Stimulated activated CD4-positive, alpha-beta T cell treated with anti-CD3 and anti-CD28 coated beads, Interleukin-4, amount 100 ng/mL, for 4 hours (primary cell): ENCODE data around the gene SUSD4.

Experiments used
- DNase-seq, 2 experiments: peaks; one replicate each; pipeline ENCODE4 v3.0.0-alpha.2; 2020

Gene SUSD4

DNA sequence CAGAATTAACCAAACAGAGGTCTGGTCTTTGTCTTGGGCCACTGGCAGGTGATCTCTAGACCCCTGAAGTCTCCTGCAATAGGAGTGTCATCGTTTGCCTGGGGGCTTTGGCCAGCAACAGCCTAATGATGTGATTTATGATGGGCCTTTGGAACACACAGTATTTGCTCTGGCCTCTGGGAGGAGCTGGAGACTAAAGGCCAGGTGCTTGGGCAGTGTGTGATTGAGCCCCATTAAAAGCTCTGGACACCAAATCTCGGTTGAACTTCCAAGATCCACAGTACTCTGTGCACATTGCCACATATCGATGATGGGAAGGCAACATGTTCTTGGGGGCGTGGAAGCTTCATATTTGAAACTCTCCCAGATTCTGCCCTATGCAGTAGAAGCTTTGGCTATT is 188.9 kb downstream of the SUSD4 start:
- no peak for DNase-seq
